ENCODE measurements around the gene OLFML1.

GRCh38 chr11:7467652-7468051 lies 17.7 kb upstream of the OLFML1 start:
- TF ChIP-seq POLR2AphosphoS5 (IDR thresholded peaks at IDR 0.05; ENCODE audit: low read length) (no peak), CTCF (IDR thresholded peaks at IDR 0.05 in 2 of 3, conservative IDR thresholded peaks at IDR 0.05 in 1 of 3; ENCODE audit: control insufficient read depth in 2 of 3, extremely low read depth in 1 of 3, insufficient read depth in 1 of 3, low read depth in 3 of 3, low read length in 3 of 3) (no peak), RELA (IDR thresholded peaks at IDR 0.05; ENCODE audit: borderline replicate concordance, partially characterized antibody) (no peak), ATF7 (IDR thresholded peaks at IDR 0.05; ENCODE audit: low read depth) (peak; percentile 61; the same call in 1 of the 2 replicates)
